GM12878 (cell line): ENCODE data around the gene ZMYND15. TPM values are rescaled to one million over a fixed set of nuclear protein-coding genes. Genes with fewer than 3 reads are reported as not detected.

Source experiments
- ATAC-seq: fragments of 200-7000 bp; cut with Tn5 transposase; 3 replicates; pipeline ENCODE4 v1.9.1; 2020; ENCODE audit warnings: mild to moderate bottlenecking, moderate library complexity
- BruUV-seq: library from RNA; stranded (reverse); fragments of 400-500 nt; replicated peaks from 2 replicates; lab custom pipeline; 2021; lab: Mats Ljungman, UMichigan
- CTCF ChIA-PET: fragments of 300-600 bp; sonication (Branson Sonifier 250); formaldehyde crosslinking; extraction: SDS; loops from one replicate; lab custom pipeline; 2021; ENCODE audit warnings: inconsistent platforms; lab: Yijun Ruan, JAX
- POLR2A ChIA-PET: fragments of 350-600 bp; formaldehyde crosslinking; extraction: SDS; loops from one replicate; lab custom pipeline; 2021; ENCODE audit warnings: inconsistent platforms; lab: Charles Lee
- RAD21 ChIA-PET: fragments of 300-600 bp; sonication (Branson Sonifier 250); formaldehyde crosslinking; loops from one replicate; lab custom pipeline; 2023; ENCODE audit warnings: antibody characterized with exemption; ENCODE audit not compliant: unreplicated experiment; lab: Charles Lee
- SMC1A ChIA-PET: fragments of 300-600 bp; sonication (Branson Sonifier 250); formaldehyde crosslinking; loops from one replicate; lab custom pipeline; 2023; ENCODE audit not compliant: unreplicated experiment, uncharacterized antibody; lab: Charles Lee
- DNase-seq: peaks from one replicate; pipeline ENCODE4 v3.0.0-alpha.2; 2011; ENCODE audit warnings: low read depth, low spot score
- FAIRE-seq: peaks from 3 replicates; lab custom pipeline; 2011; peaks lifted over from hg19 to GRCh38; lab: Jason Lieb, UNC
- H2AFZ ChIP-seq: 2 replicates; pipeline ENCODE4 v1.6.0; 2011; ENCODE audit warnings: low read depth, low read length, control low read depth; ENCODE audit not compliant: control insufficient read depth
- H3K27ac ChIP-seq: 2 replicates; pipeline ENCODE4 v1.5.1; 2011; ENCODE audit warnings: control low read depth; ENCODE audit not compliant: control insufficient read depth, insufficient read depth
- H3K27me3 ChIP-seq, 2 experiments: replicated peaks in 1 of 2; 2 replicates each; pipeline versions ENCODE4 v1.6.0 to v1.6.1; 2011; ENCODE audit warnings: low read length in 1 of 2; ENCODE audit not compliant: control insufficient read depth in 2 of 2, insufficient read depth in 2 of 2
- H3K36me3 ChIP-seq, 2 experiments: 2 replicates each; pipeline ENCODE4 v1.5.1; 2011; ENCODE audit warnings: low read length in 1 of 2; ENCODE audit not compliant: control insufficient read depth in 2 of 2, insufficient read depth in 2 of 2
- H3K4me1 ChIP-seq: 2 replicates; pipeline ENCODE4 v1.6.1; 2011; ENCODE audit warnings: mild to moderate bottlenecking, low read length, moderate library complexity, mixed read lengths; ENCODE audit not compliant: control insufficient read depth, insufficient read depth
- H3K4me2 ChIP-seq: 2 replicates; pipeline ENCODE4 v1.6.0; 2011; ENCODE audit warnings: control low read depth; ENCODE audit not compliant: control insufficient read depth, insufficient read depth
- H3K4me3 ChIP-seq: fragments of 200-600 bp; sonication (generic); 2 replicates; pipeline ENCODE4 v1.5.1; 2016
- H3K79me2 ChIP-seq: 2 replicates; pipeline ENCODE4 v1.6.0; 2011; ENCODE audit warnings: low read length; ENCODE audit not compliant: control insufficient read depth, insufficient read depth
- H3K9ac ChIP-seq: 2 replicates; pipeline ENCODE4 v1.8.0; 2011; ENCODE audit warnings: low read length, control low read depth, mixed read lengths; ENCODE audit not compliant: control insufficient read depth, insufficient read depth
- H3K9me3 ChIP-seq: replicated peaks from 3 replicates; pipeline ENCODE4 v1.5.1; 2011; ENCODE audit warnings: mild to moderate bottlenecking, low read length; ENCODE audit not compliant: control insufficient read depth, insufficient read depth
- H4K20me1 ChIP-seq: 2 replicates; pipeline ENCODE4 v1.6.0; 2011; ENCODE audit not compliant: control insufficient read depth, insufficient read depth
- ATF7 ChIP-seq: fragments of 450-650 bp; IDR thresholded peaks from 2 replicates; pipeline ENCODE4 v1.6.1; 2016; ENCODE audit warnings: low read depth, mild to moderate bottlenecking
- EGR1 ChIP-seq, 2 experiments: IDR thresholded peaks; 1 replicate in 1 of 2; 2 replicates in 1 of 2; pipeline ENCODE4 v1.6.1; 2011 to 2012; ENCODE audit warnings: low read depth in 2 of 2, low read length in 2 of 2, borderline replicate concordance in 1 of 2, mild to moderate bottlenecking in 1 of 2, moderate library complexity in 1 of 2
- TAF1 ChIP-seq: IDR thresholded peaks from 2 replicates; pipeline ENCODE4 v1.6.1; 2011; ENCODE audit warnings: mild to moderate bottlenecking, low read depth, low read length, borderline replicate concordance
- TCF3 ChIP-seq: IDR thresholded peaks from 2 replicates; pipeline ENCODE4 v1.6.1; 2012; ENCODE audit warnings: low read depth, mild to moderate bottlenecking, low read length, borderline replicate concordance; ENCODE audit not compliant: insufficient read depth
- WGBS: methylation state at CpG from one replicate; pipeline ENCODE4 v1.1.6; 2016; ENCODE audit warnings: low lambda C conversion rate; ENCODE audit not compliant: insufficient replicate concordance, insufficient coverage; ENCODE audit errors: missing lambda C conversion rate; 5-methylcytosine and 5-hydroxymethylcytosine counted together
- in situ Hi-C: fragments of 300-500 bp; cut with MboI; formaldehyde crosslinking; loops from 9 replicates; pipeline ENCODE4 v1.14.3; 2018; ENCODE audit warnings: mixed read lengths
- intact Hi-C: fragments of 100-400 bp; cut with micrococcal nuclease; formaldehyde crosslinking; loops from one replicate; pipeline ENCODE4 v1.14.2; 2022; ENCODE audit not compliant: unreplicated experiment
- polyA plus RNA-seq, 11 experiments: library from polyadenylated mRNA; depleted of rRNA in 4 of 11; unstranded in 6 of 11; stranded (reverse) in 5 of 11; fragments of >200 nt; fragmentation: Nextera tagmentation in 4 of 11; fragmentation: Illumina TruSeq in 1 of 11; extraction: Ambion mirVana in 4 of 11; extraction: Trizol in 1 of 11; gene quantifications; 1 replicate in 1 of 11; 2 replicates in 10 of 11; pipeline versions ENCODE4 v1.2.1 to v1.2.3, GENCODE V29; 2011 to 2016; ENCODE audit warnings: inconsistent platforms in 2 of 11, missing spikeins in 2 of 11, low read depth in 1 of 11
- total RNA-seq, 4 experiments: library from RNA; depleted of rRNA in 3 of 4; stranded (reverse); fragments of >200 nt in 3 of 4; fragmentation: Illumina TruSeq in 1 of 4; extraction: Trizol in 1 of 4; gene quantifications; 2 replicates each; pipeline versions ENCODE4 v1.2.1 to v1.2.3, GENCODE V29; 2013 to 2021
- TF ChIP-seq, protein P1 (sequence below): fragments of 450-650 bp; IDR thresholded peaks from 2 replicates; pipeline ENCODE4 v1.6.1; 2017; ENCODE audit warnings: borderline replicate concordance
- TF ChIP-seq, protein P2 (sequence below): fragments of 450-650 bp; IDR thresholded peaks from 2 replicates; pipeline ENCODE4 v1.6.1; 2017; ENCODE audit warnings: mild to moderate bottlenecking
- TF ChIP-seq, protein P3 (sequence below), 3 experiments: IDR thresholded peaks in 2 of 3; conservative IDR thresholded peaks in 1 of 3; 2 replicates each; pipeline ENCODE4 v1.5.1; 2011; ENCODE audit warnings: low read depth in 3 of 3, low read length in 3 of 3, mild to moderate bottlenecking in 3 of 3, control low read depth in 2 of 3, moderate library complexity in 2 of 3, inconsistent platforms in 1 of 3, mixed read lengths in 1 of 3; ENCODE audit not compliant: control insufficient read depth in 2 of 3, insufficient read depth in 1 of 3; ENCODE audit errors: extremely low read depth in 1 of 3

ZMYND15 gene
- total and polyA plus RNA-seq, 10 of the 15 experiments (the other 5 are each of a cell fraction or from before 2014, with no cell fraction given) = 0.03 to 0.17 (median 0.06) TPM; not detected in 4

GRCh38 chr17:4741544-4741943, 1.9 kb downstream of the ZMYND15 start (continued):
- TF ChIP-seq, protein P1, sequence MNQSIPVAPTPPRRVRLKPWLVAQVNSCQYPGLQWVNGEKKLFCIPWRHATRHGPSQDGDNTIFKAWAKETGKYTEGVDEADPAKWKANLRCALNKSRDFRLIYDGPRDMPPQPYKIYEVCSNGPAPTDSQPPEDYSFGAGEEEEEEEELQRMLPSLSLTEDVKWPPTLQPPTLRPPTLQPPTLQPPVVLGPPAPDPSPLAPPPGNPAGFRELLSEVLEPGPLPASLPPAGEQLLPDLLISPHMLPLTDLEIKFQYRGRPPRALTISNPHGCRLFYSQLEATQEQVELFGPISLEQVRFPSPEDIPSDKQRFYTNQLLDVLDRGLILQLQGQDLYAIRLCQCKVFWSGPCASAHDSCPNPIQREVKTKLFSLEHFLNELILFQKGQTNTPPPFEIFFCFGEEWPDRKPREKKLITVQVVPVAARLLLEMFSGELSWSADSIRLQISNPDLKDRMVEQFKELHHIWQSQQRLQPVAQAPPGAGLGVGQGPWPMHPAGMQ = no peak
- TF ChIP-seq, all 136 proteins: peak for 0

- SMC1A ChIA-PET = no interaction called here
Observed at GRCh38 chr17:4742133-4742532, 2.5 kb downstream of the ZMYND15 start.

More at GRCh38 chr17:4742133-4742532, 2.5 kb downstream of the ZMYND15 start:
- DNase-seq = no peak
- Histone ChIP-seq H3K4me3 (no peak overlapping the region), H4K20me1 (no peaks in the 10 kb centered on the region), H2AFZ (no peak overlapping the region), H3K27me3 (peaks cover 9 to 15% of the 10 kb centered on the region in 2 experiments), H3K27ac (no peak overlapping the region), H3K4me1 (peaks cover 3% of the 10 kb centered on the region; the same call in 1 of the 2 replicates), H3K36me3 (no peaks in the 10 kb centered on the region), H3K79me2 (no peaks in the 10 kb centered on the region), H3K9ac (no peak overlapping the region), H3K9me3 (no peaks in the 10 kb centered on the region), H3K4me2 (no peak overlapping the region)
- ChIA-PET RAD21 (no interaction called here), CTCF (no interaction called here), POLR2A (no interaction called here)
- intact Hi-C loops (no loop called here), in situ Hi-C loops (no loop called here)
- BruUV-seq = no TSS peak
- TF ChIP-seq TAF1 (no peak), TCF3 (no peak), EGR1 (IDR thresholded peaks at IDR 0.05; ENCODE audit: borderline replicate concordance in 1 of 2, low read depth in 2 of 2, low read length in 2 of 2) (no peak), ATF7 (no peak)
- TF ChIP-seq, protein P2, sequence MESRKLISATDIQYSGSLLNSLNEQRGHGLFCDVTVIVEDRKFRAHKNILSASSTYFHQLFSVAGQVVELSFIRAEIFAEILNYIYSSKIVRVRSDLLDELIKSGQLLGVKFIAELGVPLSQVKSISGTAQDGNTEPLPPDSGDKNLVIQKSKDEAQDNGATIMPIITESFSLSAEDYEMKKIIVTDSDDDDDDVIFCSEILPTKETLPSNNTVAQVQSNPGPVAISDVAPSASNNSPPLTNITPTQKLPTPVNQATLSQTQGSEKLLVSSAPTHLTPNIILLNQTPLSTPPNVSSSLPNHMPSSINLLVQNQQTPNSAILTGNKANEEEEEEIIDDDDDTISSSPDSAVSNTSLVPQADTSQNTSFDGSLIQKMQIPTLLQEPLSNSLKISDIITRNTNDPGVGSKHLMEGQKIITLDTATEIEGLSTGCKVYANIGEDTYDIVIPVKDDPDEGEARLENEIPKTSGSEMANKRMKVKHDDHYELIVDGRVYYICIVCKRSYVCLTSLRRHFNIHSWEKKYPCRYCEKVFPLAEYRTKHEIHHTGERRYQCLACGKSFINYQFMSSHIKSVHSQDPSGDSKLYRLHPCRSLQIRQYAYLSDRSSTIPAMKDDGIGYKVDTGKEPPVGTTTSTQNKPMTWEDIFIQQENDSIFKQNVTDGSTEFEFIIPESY = no peak
- TF ChIP-seq, protein P3, sequence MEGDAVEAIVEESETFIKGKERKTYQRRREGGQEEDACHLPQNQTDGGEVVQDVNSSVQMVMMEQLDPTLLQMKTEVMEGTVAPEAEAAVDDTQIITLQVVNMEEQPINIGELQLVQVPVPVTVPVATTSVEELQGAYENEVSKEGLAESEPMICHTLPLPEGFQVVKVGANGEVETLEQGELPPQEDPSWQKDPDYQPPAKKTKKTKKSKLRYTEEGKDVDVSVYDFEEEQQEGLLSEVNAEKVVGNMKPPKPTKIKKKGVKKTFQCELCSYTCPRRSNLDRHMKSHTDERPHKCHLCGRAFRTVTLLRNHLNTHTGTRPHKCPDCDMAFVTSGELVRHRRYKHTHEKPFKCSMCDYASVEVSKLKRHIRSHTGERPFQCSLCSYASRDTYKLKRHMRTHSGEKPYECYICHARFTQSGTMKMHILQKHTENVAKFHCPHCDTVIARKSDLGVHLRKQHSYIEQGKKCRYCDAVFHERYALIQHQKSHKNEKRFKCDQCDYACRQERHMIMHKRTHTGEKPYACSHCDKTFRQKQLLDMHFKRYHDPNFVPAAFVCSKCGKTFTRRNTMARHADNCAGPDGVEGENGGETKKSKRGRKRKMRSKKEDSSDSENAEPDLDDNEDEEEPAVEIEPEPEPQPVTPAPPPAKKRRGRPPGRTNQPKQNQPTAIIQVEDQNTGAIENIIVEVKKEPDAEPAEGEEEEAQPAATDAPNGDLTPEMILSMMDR (IDR thresholded peaks at IDR 0.05 in 2 of 3, conservative IDR thresholded peaks at IDR 0.05 in 1 of 3; ENCODE audit: control insufficient read depth in 2 of 3, extremely low read depth in 1 of 3, insufficient read depth in 1 of 3, low read depth in 3 of 3, low read length in 3 of 3) = no peak
- ATAC-seq = no peak
- WGBS = 61% methylated on average over 9 of the region's 9 CpGs
- no peak for FAIRE-seq
